ENCODE measurements around the gene ASTN2. TPM values are rescaled to one million over a fixed set of nuclear protein-coding genes. Genes with fewer than 3 reads are reported as not detected.

The ASTN2 gene
- total RNA-seq, 1 donor from 2014 or later, result 7.3 TPM

GRCh38 chr9:117344892-117345660 is 69.8 kb downstream of the ASTN2 start:
- no peak overlapping the region for H3K9ac ChIP-seq (ENCODE audit: low read depth in 1 of 3, low read length in 3 of 3)
- no peaks in the 10 kb centered on the region for H3K27me3 ChIP-seq (ENCODE audit: control insufficient read depth in 3 of 3, insufficient read depth in 3 of 3, low read length in 3 of 3)
- H3K9me3 ChIP-seq (ENCODE audit: control insufficient read depth in 3 of 3, low read length in 3 of 3), result peaks cover 0 to 2% (median 0%) of the 10 kb centered on the region in 3 donors
- no peak overlapping the region for H3K27ac ChIP-seq (ENCODE audit: low read depth, low read length)
- no peak overlapping the region for H3K4me3 ChIP-seq (ENCODE audit: low read length in 3 of 3)
- no peaks in the 10 kb centered on the region for H3K4me1 ChIP-seq (ENCODE audit: control insufficient read depth in 3 of 3, insufficient read depth in 3 of 3, low read length in 3 of 3)
- H3K36me3 ChIP-seq (ENCODE audit: control insufficient read depth in 3 of 3, insufficient read depth in 3 of 3, low read length in 3 of 3), result no peaks in the 10 kb centered on the region

GRCh38 chr9:117343427-117343826 is 71.4 kb downstream of the ASTN2 start:
- H3K4me1 ChIP-seq (ENCODE audit: control insufficient read depth in 3 of 3, insufficient read depth in 3 of 3, low read length in 3 of 3), result no peaks in the 10 kb centered on the region
- no peak overlapping the region for H3K9ac ChIP-seq (ENCODE audit: low read depth in 1 of 3, low read length in 3 of 3)
- peaks cover 0 to 3% (median 0%) of the 10 kb centered on the region in 3 donors for H3K27me3 ChIP-seq (ENCODE audit: control insufficient read depth in 3 of 3, insufficient read depth in 3 of 3, low read length in 3 of 3)
- H3K9me3 ChIP-seq (ENCODE audit: control insufficient read depth in 3 of 3, low read length in 3 of 3), result peaks cover 0 to 2% (median 0%) of the 10 kb centered on the region in 3 donors
- no peaks in the 10 kb centered on the region for H3K36me3 ChIP-seq (ENCODE audit: control insufficient read depth in 3 of 3, insufficient read depth in 3 of 3, low read length in 3 of 3)
- H3K27ac ChIP-seq (ENCODE audit: low read depth, low read length), result no peak overlapping the region
- H3K4me3 ChIP-seq (ENCODE audit: low read length in 3 of 3), result no peak overlapping the region

- H3K4me1 ChIP-seq (ENCODE audit: control insufficient read depth in 3 of 3, insufficient read depth in 3 of 3, low read length in 3 of 3), result no peaks in the 10 kb centered on the region
- H3K27me3 ChIP-seq (ENCODE audit: control insufficient read depth in 3 of 3, insufficient read depth in 3 of 3, low read length in 3 of 3), result peaks cover 0 to 3% (median 0%) of the 10 kb centered on the region in 3 donors
- no peak overlapping the region for H3K4me3 ChIP-seq (ENCODE audit: low read length in 3 of 3)
- H3K9me3 ChIP-seq (ENCODE audit: control insufficient read depth in 3 of 3, low read length in 3 of 3), result peaks cover 0 to 2% (median 0%) of the 10 kb centered on the region in 3 donors
- no peak overlapping the region for H3K27ac ChIP-seq (ENCODE audit: low read depth, low read length)
- no peaks in the 10 kb centered on the region for H3K36me3 ChIP-seq (ENCODE audit: control insufficient read depth in 3 of 3, insufficient read depth in 3 of 3, low read length in 3 of 3)
- no peak overlapping the region for H3K9ac ChIP-seq (ENCODE audit: low read depth in 1 of 3, low read length in 3 of 3)
Measured at GRCh38 chr9:117341151-117341550, 73.7 kb downstream of the ASTN2 start.

GRCh38 chr9:117340422-117340821 is 74.4 kb downstream of the ASTN2 start:
- H3K36me3 ChIP-seq (ENCODE audit: control insufficient read depth in 3 of 3, insufficient read depth in 3 of 3, low read length in 3 of 3), result no peaks in the 10 kb centered on the region
- H3K4me3 ChIP-seq (ENCODE audit: low read length in 3 of 3), result no peak overlapping the region
- H3K27ac ChIP-seq (ENCODE audit: low read depth, low read length), result no peak overlapping the region
- H3K4me1 ChIP-seq (ENCODE audit: control insufficient read depth in 3 of 3, insufficient read depth in 3 of 3, low read length in 3 of 3), result no peaks in the 10 kb centered on the region
- peaks cover 0 to 2% (median 0%) of the 10 kb centered on the region in 3 donors for H3K9me3 ChIP-seq (ENCODE audit: control insufficient read depth in 3 of 3, low read length in 3 of 3)
- peaks cover 0 to 3% (median 0%) of the 10 kb centered on the region in 3 donors for H3K27me3 ChIP-seq (ENCODE audit: control insufficient read depth in 3 of 3, insufficient read depth in 3 of 3, low read length in 3 of 3)
- no peak overlapping the region for H3K9ac ChIP-seq (ENCODE audit: low read depth in 1 of 3, low read length in 3 of 3)

GRCh38 chr9:117335837-117336433 is 78.9 kb downstream of the ASTN2 start:
- Histone ChIP-seq H3K9me3 (ENCODE audit: control insufficient read depth in 3 of 3, low read length in 3 of 3) (no peaks in the 10 kb centered on the region), H3K27ac (ENCODE audit: low read depth, low read length) (no peak overlapping the region), H3K4me3 (ENCODE audit: low read length in 3 of 3) (no peak overlapping the region), H3K4me1 (ENCODE audit: control insufficient read depth in 3 of 3, insufficient read depth in 3 of 3, low read length in 3 of 3) (no peaks in the 10 kb centered on the region), H3K9ac (ENCODE audit: low read depth in 1 of 3, low read length in 3 of 3) (no peak overlapping the region), H3K27me3 (ENCODE audit: control insufficient read depth in 3 of 3, insufficient read depth in 3 of 3, low read length in 3 of 3) (peaks cover 0 to 3% (median 0%) of the 10 kb centered on the region in 3 donors), H3K36me3 (ENCODE audit: control insufficient read depth in 3 of 3, insufficient read depth in 3 of 3, low read length in 3 of 3) (no peaks in the 10 kb centered on the region)

- Histone ChIP-seq H3K4me3 (ENCODE audit: low read length in 3 of 3) (no peak overlapping the region), H3K27me3 (ENCODE audit: control insufficient read depth in 3 of 3, insufficient read depth in 3 of 3, low read length in 3 of 3) (peaks cover 0 to 3% (median 0%) of the 10 kb centered on the region in 3 donors), H3K9me3 (ENCODE audit: control insufficient read depth in 3 of 3, low read length in 3 of 3) (no peaks in the 10 kb centered on the region), H3K4me1 (ENCODE audit: control insufficient read depth in 3 of 3, insufficient read depth in 3 of 3, low read length in 3 of 3) (no peaks in the 10 kb centered on the region), H3K36me3 (ENCODE audit: control insufficient read depth in 3 of 3, insufficient read depth in 3 of 3, low read length in 3 of 3) (no peaks in the 10 kb centered on the region), H3K9ac (ENCODE audit: low read depth in 1 of 3, low read length in 3 of 3) (no peak overlapping the region), H3K27ac (ENCODE audit: low read depth, low read length) (no peak overlapping the region)
Measured at GRCh38 chr9:117334101-117334500, 80.8 kb downstream of the ASTN2 start.

GRCh38 chr9:117325831-117326230 is 89.0 kb downstream of the ASTN2 start:
- H3K9me3 ChIP-seq (ENCODE audit: control insufficient read depth in 3 of 3, low read length in 3 of 3), result no peaks in the 10 kb centered on the region
- no peaks in the 10 kb centered on the region for H3K36me3 ChIP-seq (ENCODE audit: control insufficient read depth in 3 of 3, insufficient read depth in 3 of 3, low read length in 3 of 3)
- no peak overlapping the region for H3K27ac ChIP-seq (ENCODE audit: low read depth, low read length)
- no peak overlapping the region for H3K9ac ChIP-seq (ENCODE audit: low read depth in 1 of 3, low read length in 3 of 3)
- H3K4me3 ChIP-seq (ENCODE audit: low read length in 3 of 3), result no peak overlapping the region
- no peaks in the 10 kb centered on the region for H3K27me3 ChIP-seq (ENCODE audit: control insufficient read depth in 3 of 3, insufficient read depth in 3 of 3, low read length in 3 of 3)
- no peaks in the 10 kb centered on the region for H3K4me1 ChIP-seq (ENCODE audit: control insufficient read depth in 3 of 3, insufficient read depth in 3 of 3, low read length in 3 of 3)

- Histone ChIP-seq H3K4me1 (ENCODE audit: control insufficient read depth in 3 of 3, insufficient read depth in 3 of 3, low read length in 3 of 3) (peaks cover 0 to 5% (median 0%) of the 10 kb centered on the region in 3 donors), H3K36me3 (ENCODE audit: control insufficient read depth in 3 of 3, insufficient read depth in 3 of 3, low read length in 3 of 3) (no peaks in the 10 kb centered on the region), H3K27me3 (ENCODE audit: control insufficient read depth in 3 of 3, insufficient read depth in 3 of 3, low read length in 3 of 3) (no peaks in the 10 kb centered on the region), H3K4me3 (ENCODE audit: low read length in 3 of 3) (no peak overlapping the region), H3K9me3 (ENCODE audit: control insufficient read depth in 3 of 3, low read length in 3 of 3) (no peaks in the 10 kb centered on the region), H3K9ac (ENCODE audit: low read depth in 1 of 3, low read length in 3 of 3) (no peak overlapping the region), H3K27ac (ENCODE audit: low read depth, low read length) (no peak overlapping the region)
Measured at GRCh38 chr9:117325110-117325731, 89.6 kb downstream of the ASTN2 start.

GRCh38 chr9:117323390-117323789 is 91.5 kb downstream of the ASTN2 start:
- Histone ChIP-seq H3K36me3 (ENCODE audit: control insufficient read depth in 3 of 3, insufficient read depth in 3 of 3, low read length in 3 of 3) (no peaks in the 10 kb centered on the region), H3K27me3 (ENCODE audit: control insufficient read depth in 3 of 3, insufficient read depth in 3 of 3, low read length in 3 of 3) (no peaks in the 10 kb centered on the region)

GRCh38 chr9:117317192-117317591 is 97.7 kb downstream of the ASTN2 start:
- Histone ChIP-seq H3K4me3 (ENCODE audit: low read length in 3 of 3) (no peak overlapping the region), H3K27me3 (ENCODE audit: control insufficient read depth in 3 of 3, insufficient read depth in 3 of 3, low read length in 3 of 3) (no peaks in the 10 kb centered on the region), H3K9ac (ENCODE audit: low read depth in 1 of 3, low read length in 3 of 3) (no peak overlapping the region), H3K27ac (ENCODE audit: low read depth, low read length) (no peak overlapping the region), H3K36me3 (ENCODE audit: control insufficient read depth in 3 of 3, insufficient read depth in 3 of 3, low read length in 3 of 3) (no peaks in the 10 kb centered on the region), H3K9me3 (ENCODE audit: control insufficient read depth in 3 of 3, low read length in 3 of 3) (no peaks in the 10 kb centered on the region), H3K4me1 (ENCODE audit: control insufficient read depth in 3 of 3, insufficient read depth in 3 of 3, low read length in 3 of 3) (peaks cover 4 to 8% (median 7%) of the 10 kb centered on the region in 3 donors)

More at GRCh38 chr9:117323390-117323789, 91.5 kb downstream of the ASTN2 start:
- Histone ChIP-seq H3K4me1 (ENCODE audit: control insufficient read depth in 3 of 3, insufficient read depth in 3 of 3, low read length in 3 of 3) (peaks cover 0 to 5% (median 0%) of the 10 kb centered on the region in 3 donors), H3K27ac (ENCODE audit: low read depth, low read length) (no peak overlapping the region), H3K4me3 (ENCODE audit: low read length in 3 of 3) (no peak overlapping the region), H3K9me3 (ENCODE audit: control insufficient read depth in 3 of 3, low read length in 3 of 3) (no peaks in the 10 kb centered on the region), H3K9ac (ENCODE audit: low read depth in 1 of 3, low read length in 3 of 3) (no peak overlapping the region)

Measured in skeletal muscle tissue (tissue), 4 donors.